GM13976 (cell line): Measurements from ENCODE around the gene PACSIN3.

Experiments
- DNase-seq: peaks from one replicate; pipeline ENCODE4 v3.0.0; 2012; ENCODE audit warnings: low spot score
- in situ Hi-C: fragments of 300-500 bp; cut with MboI; formaldehyde crosslinking; loops from one replicate; pipeline ENCODE4 v1.12.0; 2022; ENCODE audit warnings: low sequenced_read_pairs, mixed read lengths, inconsistent platforms; ENCODE audit not compliant: unreplicated experiment
- TF ChIP-seq, protein P1 (sequence below): IDR thresholded peaks from 2 replicates; pipeline ENCODE4 v1.5.1; 2012; ENCODE audit warnings: borderline replicate concordance, mild to moderate bottlenecking; ENCODE audit not compliant: insufficient read depth; ENCODE audit errors: extremely low read depth, missing control alignments, control extremely low read depth

Gene PACSIN3

DNA sequence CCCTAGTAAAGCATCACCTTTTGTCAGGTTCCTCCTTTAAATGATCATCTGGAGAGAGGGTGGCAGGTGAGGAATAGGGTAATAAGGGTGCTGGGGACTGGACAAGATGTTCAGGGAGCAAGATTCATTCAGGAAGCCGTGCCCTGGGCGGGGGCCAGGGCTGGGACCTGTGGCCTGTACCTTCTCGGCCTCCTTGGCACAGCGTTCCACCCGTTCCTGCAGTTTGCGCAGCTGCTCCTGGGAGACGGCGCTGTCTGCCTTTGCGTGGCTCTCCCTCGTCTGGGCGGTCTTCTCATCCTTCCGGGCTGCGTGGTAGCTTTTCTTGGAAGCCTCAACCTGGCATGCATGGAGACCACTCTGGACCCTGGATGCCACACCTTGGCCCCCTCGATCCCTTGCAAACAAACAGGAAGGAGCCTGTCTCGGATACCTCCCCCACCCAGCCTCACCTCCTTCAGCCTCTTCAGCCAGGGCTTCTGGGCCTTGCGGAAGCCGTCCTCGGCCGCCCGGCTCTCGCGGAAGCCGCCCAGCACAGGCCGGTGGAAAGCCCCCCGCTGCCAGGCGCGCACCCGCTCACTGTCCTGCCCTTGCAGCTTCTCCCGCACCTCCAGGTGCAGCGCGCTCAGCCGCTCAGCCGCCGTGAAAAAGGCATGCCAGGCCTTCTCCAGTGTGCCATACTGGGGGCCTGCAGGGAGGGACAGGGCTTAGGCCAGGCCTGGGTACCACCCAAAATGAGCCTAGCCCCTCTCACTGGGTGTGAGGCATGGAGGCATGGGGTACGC, 6.0 kb downstream of the PACSIN3 start:
- DNase-seq = no peak
- in situ Hi-C loops = loop anchor here (10.0 kb wide), 1 partner anchor 85 kb away; no protein-coding TSS in a partner anchor
- TF ChIP-seq, protein P1, sequence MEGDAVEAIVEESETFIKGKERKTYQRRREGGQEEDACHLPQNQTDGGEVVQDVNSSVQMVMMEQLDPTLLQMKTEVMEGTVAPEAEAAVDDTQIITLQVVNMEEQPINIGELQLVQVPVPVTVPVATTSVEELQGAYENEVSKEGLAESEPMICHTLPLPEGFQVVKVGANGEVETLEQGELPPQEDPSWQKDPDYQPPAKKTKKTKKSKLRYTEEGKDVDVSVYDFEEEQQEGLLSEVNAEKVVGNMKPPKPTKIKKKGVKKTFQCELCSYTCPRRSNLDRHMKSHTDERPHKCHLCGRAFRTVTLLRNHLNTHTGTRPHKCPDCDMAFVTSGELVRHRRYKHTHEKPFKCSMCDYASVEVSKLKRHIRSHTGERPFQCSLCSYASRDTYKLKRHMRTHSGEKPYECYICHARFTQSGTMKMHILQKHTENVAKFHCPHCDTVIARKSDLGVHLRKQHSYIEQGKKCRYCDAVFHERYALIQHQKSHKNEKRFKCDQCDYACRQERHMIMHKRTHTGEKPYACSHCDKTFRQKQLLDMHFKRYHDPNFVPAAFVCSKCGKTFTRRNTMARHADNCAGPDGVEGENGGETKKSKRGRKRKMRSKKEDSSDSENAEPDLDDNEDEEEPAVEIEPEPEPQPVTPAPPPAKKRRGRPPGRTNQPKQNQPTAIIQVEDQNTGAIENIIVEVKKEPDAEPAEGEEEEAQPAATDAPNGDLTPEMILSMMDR = no peak

DNA sequence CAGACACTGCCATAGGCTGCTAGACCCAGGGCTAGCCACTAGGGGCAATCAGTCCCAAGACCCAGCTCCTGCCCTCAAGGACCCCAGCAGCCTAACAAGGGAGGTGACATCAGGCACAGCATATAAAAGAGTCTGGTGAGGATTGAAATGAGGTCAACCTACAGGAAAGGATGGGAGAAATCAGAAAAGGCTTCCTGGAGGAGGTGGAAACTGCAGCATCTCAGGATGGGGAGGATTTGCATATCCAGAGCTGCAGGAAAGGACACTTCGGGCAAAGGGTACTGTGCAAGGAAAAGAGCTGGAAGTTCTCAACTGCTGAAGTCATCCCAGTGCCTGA, 6.6 kb downstream of the PACSIN3 start:
- TF ChIP-seq, protein P1 = peak; percentile 46
- in situ Hi-C loops = no loop called here
- DNase-seq = peak; percentile 77

DNA sequence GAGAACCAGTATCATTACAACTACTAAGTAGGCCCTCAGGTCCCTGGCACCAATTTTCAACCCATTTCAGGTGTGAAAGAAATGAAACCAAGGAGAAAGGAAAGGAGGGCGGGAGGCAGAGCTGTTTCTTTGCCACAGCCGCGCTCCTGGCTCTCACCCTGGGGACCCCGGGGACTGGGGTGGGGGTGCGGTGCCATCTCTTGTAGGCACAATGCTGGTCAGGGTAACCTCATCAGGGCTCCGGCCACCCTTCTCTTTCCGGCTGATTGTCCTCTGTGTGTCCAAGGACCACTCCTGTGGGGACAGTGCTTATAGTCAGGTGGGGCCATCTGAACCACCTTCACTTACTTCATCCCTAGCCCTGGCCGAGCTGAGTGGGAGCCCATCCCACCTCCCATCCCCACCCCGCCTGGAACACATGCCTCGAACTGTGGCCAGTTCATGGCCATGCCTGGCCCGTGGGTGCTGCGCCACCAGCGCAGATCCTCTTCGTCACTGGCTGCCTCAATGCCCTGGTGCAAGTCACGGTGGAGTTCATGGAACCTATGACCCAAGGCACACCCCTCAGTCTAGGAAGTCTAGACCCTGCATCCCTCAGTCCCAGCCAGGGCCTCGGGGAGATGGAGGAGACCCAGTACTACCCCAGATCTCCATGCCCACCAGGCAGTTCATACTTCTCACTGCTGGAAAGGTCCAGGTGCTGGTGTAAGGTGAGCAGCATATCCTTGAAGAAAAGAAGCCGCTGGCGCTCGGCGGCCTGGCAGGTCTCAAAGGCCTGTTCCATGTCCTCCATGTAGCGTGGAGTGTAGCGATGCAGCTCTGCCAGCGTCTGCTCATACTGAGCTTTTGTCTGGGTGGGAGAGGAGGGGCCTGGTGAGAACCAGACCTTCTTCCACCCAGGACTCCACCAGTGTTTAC, 7.2 kb downstream of the PACSIN3 start:
- in situ Hi-C loops = no loop called here
- TF ChIP-seq, protein P1 = no peak
- no peak for DNase-seq

DNA sequence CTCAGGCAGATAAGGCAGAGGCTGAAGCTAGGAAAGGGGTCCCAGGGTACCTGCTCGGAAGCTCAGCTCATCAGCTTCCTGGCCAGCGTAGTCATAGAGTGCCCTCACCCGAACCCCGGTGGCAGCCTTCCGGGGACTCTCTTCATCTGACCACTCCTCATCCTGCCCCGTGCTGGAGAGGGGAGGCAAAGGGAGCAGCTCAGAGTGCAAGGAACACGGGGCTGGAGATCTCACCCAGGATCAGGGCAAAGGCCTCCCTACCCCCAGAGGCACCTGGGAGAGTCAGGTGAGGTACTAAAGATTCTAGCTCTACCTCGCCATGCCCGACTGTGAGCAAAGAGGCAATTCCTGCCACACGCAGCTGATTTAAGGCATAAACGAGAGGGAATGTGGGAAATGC, 7.9 kb downstream of the PACSIN3 start:
- in situ Hi-C loops = no loop called here
- DNase-seq = no peak
- TF ChIP-seq, protein P1 = no peak

DNA sequence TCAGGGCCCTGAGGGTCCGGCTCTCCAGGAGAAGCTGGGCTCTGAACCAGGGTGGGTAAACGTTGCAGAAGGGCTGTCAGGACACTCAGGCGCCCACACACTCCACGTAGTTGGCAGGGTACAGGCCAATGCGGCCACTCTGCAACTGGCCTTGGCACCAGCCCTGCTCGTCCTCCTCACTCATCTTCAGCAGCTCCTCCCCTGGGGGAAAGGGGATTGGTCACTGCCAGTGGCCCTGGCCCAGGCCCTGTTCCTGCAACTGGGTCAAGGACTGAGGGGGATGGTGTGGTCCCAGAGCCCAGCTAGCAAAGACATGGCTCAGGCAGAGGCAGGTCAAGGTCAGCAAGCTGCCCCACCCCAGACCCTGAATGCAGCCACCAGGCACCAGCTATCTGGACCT, 8.4 kb downstream of the PACSIN3 start:
- DNase-seq = no peak
- TF ChIP-seq, protein P1 = no peak
- in situ Hi-C loops = no loop called here

DNA sequence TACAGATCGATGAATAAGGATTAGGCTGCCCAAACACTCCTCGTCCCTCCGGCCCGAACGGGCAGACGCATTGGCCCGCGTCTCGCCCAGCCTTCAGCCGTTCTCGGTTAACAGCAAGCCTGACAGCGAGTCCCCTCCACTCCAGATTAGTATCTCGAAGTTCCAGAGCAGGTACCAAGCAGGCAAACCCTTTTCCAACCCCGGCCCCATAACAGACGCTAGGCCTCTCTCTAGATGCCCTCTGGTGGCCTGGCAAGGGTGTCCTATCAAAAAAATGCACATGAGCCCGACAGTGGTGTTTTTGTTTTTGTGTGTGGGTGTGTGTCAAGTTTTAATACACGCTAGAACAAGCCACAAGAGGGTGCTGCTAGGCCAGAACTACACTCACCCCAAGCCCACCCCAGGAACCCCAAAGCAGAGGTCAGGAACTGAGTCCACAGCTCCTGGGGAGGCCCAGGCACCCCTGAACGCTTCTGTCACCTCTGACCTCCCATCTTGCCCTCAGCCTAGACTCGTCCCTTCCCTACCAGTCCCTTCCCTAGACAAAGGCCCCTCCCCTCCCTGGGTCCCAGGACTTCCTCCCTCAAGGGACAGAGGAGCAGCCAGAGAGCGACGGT, 8.9 kb downstream of the PACSIN3 start:
- in situ Hi-C loops = no loop called here
- TF ChIP-seq, protein P1 = peak; percentile 54
- DNase-seq = peak; percentile 84
